ENCODE measurements around the gene CMC2. TPM values are rescaled to one million over a fixed set of nuclear protein-coding genes. Genes with fewer than 3 reads are reported as not detected.

CMC2 gene
- total and polyA plus RNA-seq, 2 of the 8 experiments (the other 6 are each of a cell fraction or from before 2014, with no cell fraction given): 66.6 to 116 TPM

DNA sequence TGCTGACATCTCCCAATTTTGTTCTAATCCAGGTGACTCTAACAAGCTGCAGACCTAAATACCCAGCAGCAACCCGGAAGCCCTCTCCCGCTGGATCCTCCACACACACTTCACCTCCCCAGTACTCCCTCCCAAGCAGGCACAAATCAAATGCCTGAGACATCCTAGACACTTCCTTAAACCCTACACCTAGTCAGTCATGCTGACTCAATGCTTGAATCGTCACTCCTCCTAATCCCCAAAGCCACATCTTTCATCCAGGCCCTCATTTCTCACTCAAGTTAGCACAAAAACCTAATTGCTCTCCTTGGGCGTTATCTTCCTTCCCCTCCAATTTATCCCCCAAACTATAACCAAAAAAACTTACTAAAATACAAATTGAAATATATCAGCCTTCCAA is 32.7 kb downstream of the CMC2 start:
- H3K36me3 ChIP-seq (ENCODE audit: control insufficient read depth in 2 of 4, insufficient read depth in 4 of 4, low read length in 3 of 4): no peaks in the 10 kb centered on the region; a peak in 1 of 8 replicates
- H2AFZ ChIP-seq (ENCODE audit: low read length): no peak overlapping the region
- H3K9me3 ChIP-seq (ENCODE audit: insufficient read depth in 2 of 2, low read depth in 1 of 2, low read length in 1 of 2): no peaks in the 10 kb centered on the region
- no peak overlapping the region for H2BK20ac ChIP-seq (ENCODE audit: low read length)
- CTCF ChIA-PET (ENCODE audit: partially characterized antibody): interaction anchor here (0.8 to 3.3 kb wide), 19 partner anchors 8 to 71 kb away, joined by 3 to 27 read pairs (median 5); no protein-coding TSS in a partner anchor
- H2BK5ac ChIP-seq (ENCODE audit: low read depth, low read length): no peak overlapping the region
- no peak for DNase-seq (ENCODE audit: low read depth in 1 of 2, low spot score in 2 of 2)
- no peak overlapping the region for H3K14ac ChIP-seq (ENCODE audit: insufficient read length)
- H3K9ac ChIP-seq (replicated peaks in 1 of 4; ENCODE audit: extremely low read depth in 1 of 4, low read depth in 3 of 4, low read length in 3 of 4): no peak overlapping the region
- no peak overlapping the region for H2AK5ac ChIP-seq (ENCODE audit: low read depth, low read length)
- H4K8ac ChIP-seq (ENCODE audit: extremely low read depth, insufficient read depth, low read length): no peak overlapping the region
- POLR2A ChIA-PET (ENCODE audit: partially characterized antibody): interaction anchor here (0.9 kb wide), 1 partner anchor 12 kb away, joined by 3 read pairs; no protein-coding TSS in a partner anchor
- H3K4me2 ChIP-seq (ENCODE audit: insufficient read depth in 1 of 2, low read depth in 2 of 2, low read length in 2 of 2): no peak overlapping the region
- H3K4me3 ChIP-seq (ENCODE audit: extremely low read depth in 1 of 4, insufficient read depth in 2 of 4, low read depth in 3 of 4, low read length in 4 of 4): no peak overlapping the region
- no peak overlapping the region for H3K4ac ChIP-seq (replicated peaks; ENCODE audit: insufficient read length, low read depth, low read length)
- WGBS, 2 experiments (ENCODE audit: extremely low coverage in 1 of 2, insufficient coverage in 1 of 2, insufficient read length in 1 of 2, insufficient replicate concordance in 2 of 2, low coverage in 1 of 2, low lambda C conversion rate in 2 of 2, missing lambda C conversion rate in 1 of 2): 88 to 100% methylated on average over 1 to 3 of the region's 4 CpGs
- no peaks in the 10 kb centered on the region for H3K27me3 ChIP-seq (replicated peaks in 1 of 4; ENCODE audit: control insufficient read depth in 3 of 4, extremely low read depth in 1 of 4, insufficient read depth in 3 of 4, low read length in 3 of 4)
- no peaks in the 10 kb centered on the region for H3K79me2 ChIP-seq (ENCODE audit: control insufficient read depth in 1 of 2, insufficient read depth in 2 of 2, low read length in 2 of 2)
- FAIRE-seq: no peak
- no peaks in the 10 kb centered on the region for H3K23me2 ChIP-seq (ENCODE audit: low read depth, low read length)
- no peak overlapping the region for H3K18ac ChIP-seq (ENCODE audit: extremely low read depth, low read length)
- no peak overlapping the region for H2BK15ac ChIP-seq (ENCODE audit: low read length)
- H2BK12ac ChIP-seq (ENCODE audit: low read depth, low read length): no peak overlapping the region
- no peak overlapping the region for H4K91ac ChIP-seq (replicated peaks; ENCODE audit: insufficient read length, low read length)
- peaks cover 3% of the 10 kb centered on the region; the same call in 1 of the 2 replicates for H3K79me1 ChIP-seq (ENCODE audit: low read depth, low read length)
- peaks cover 0 to 4% of the 10 kb centered on the region in 2 experiments for H4K20me1 ChIP-seq (replicated peaks in 1 of 2; ENCODE audit: control insufficient read depth in 1 of 2, insufficient read depth in 2 of 2, low read length in 2 of 2)
- H3K27ac ChIP-seq (ENCODE audit: low read depth, low read length): no peak overlapping the region
- no peak overlapping the region for H3K23ac ChIP-seq (ENCODE audit: insufficient read length)
- no peak overlapping the region for H4K5ac ChIP-seq (ENCODE audit: insufficient read length, low read depth, low read length)
- no peaks in the 10 kb centered on the region for H3K4me1 ChIP-seq (replicated peaks in 1 of 4; ENCODE audit: control insufficient read depth in 3 of 4, insufficient read depth in 4 of 4, low read length in 3 of 4)
- no peak overlapping the region for H3K56ac ChIP-seq (replicated peaks; ENCODE audit: insufficient read length, low read depth, low read length)
- TF ChIP-seq SAP30 (IDR thresholded peaks at IDR 0.05; ENCODE audit: insufficient read depth, insufficient replicate concordance, low read length): no peak
- no peak for TF ChIP-seq NANOG (IDR thresholded peaks at IDR 0.05; ENCODE audit: insufficient read depth, low read depth, low read length, poor library complexity, severe bottlenecking)
- TF ChIP-seq HDAC6 (IDR thresholded peaks at IDR 0.05; ENCODE audit: low read depth, low read length): no peak
- no peak for TF ChIP-seq CBX5 (IDR thresholded peaks at IDR 0.05; ENCODE audit: low read depth, low read length)
- no peak for TF ChIP-seq CBX8 (IDR thresholded peaks at IDR 0.05; ENCODE audit: borderline replicate concordance, low read depth, low read length)
- TF ChIP-seq SIN3A (conservative IDR thresholded peaks at IDR 0.05 in 1 of 2, IDR thresholded peaks at IDR 0.05 in 1 of 2; ENCODE audit: low read depth in 1 of 2, low read length in 2 of 2): no peak
- no peak for TF ChIP-seq TAF7 (optimal IDR thresholded peaks at IDR 0.05; ENCODE audit: borderline replicate concordance, low read depth, low read length)
- no peak for TF ChIP-seq RBBP5 (IDR thresholded peaks at IDR 0.05; ENCODE audit: borderline replicate concordance, low read depth, low read length)
- no peak for TF ChIP-seq SIX5 (IDR thresholded peaks at IDR 0.05; ENCODE audit: low read depth, low read length)
- no peak for TF ChIP-seq KDM1A (IDR thresholded peaks at IDR 0.05; ENCODE audit: borderline replicate concordance, low read length)
- TF ChIP-seq MAFK (IDR thresholded peaks at IDR 0.05; ENCODE audit: low read depth, low read length): no peak
- H2BK120ac ChIP-seq (replicated peaks; ENCODE audit: low read depth, low read length): no peak overlapping the region
